Mucosa of rectum (tissue), 2 donors: ENCODE results near the gene ZNF487.

Experiments
- H3K27ac ChIP-seq, 2 donors: one replicate each; pipeline ENCODE4 v1.7.0; 2013; ENCODE audit warnings: inconsistent platforms in 2 of 2, low read depth in 2 of 2, low read length in 2 of 2
- H3K27me3 ChIP-seq, 2 donors: one replicate each; pipeline ENCODE4 v1.7.0; 2013; ENCODE audit warnings: low read length in 2 of 2; ENCODE audit not compliant: control insufficient read depth in 2 of 2, insufficient read depth in 2 of 2
- H3K36me3 ChIP-seq, 2 donors: one replicate each; pipeline ENCODE4 v1.7.0; 2013; ENCODE audit warnings: low read length in 2 of 2; ENCODE audit not compliant: control insufficient read depth in 2 of 2, insufficient read depth in 2 of 2
- H3K4me1 ChIP-seq, 2 donors: one replicate each; pipeline ENCODE4 v1.7.0; 2013; ENCODE audit warnings: low read length in 2 of 2, mild to moderate bottlenecking in 1 of 2; ENCODE audit not compliant: control insufficient read depth in 2 of 2, insufficient read depth in 2 of 2
- H3K4me3 ChIP-seq, 2 donors: one replicate each; pipeline ENCODE4 v1.7.0; 2013; ENCODE audit warnings: low read length in 2 of 2
- H3K9ac ChIP-seq, 2 donors: one replicate each; pipeline ENCODE4 v1.7.0; 2013; ENCODE audit warnings: low read length in 2 of 2, low read depth in 1 of 2, mild to moderate bottlenecking in 1 of 2
- H3K9me3 ChIP-seq, 2 donors: one replicate each; pipeline ENCODE4 v1.7.0; 2013; ENCODE audit warnings: low read length in 2 of 2; ENCODE audit not compliant: control insufficient read depth in 2 of 2
- donor health status: healthy.
- donor health status: Normal muscosa, but diverticular disease.

Gene ZNF487

DNA sequence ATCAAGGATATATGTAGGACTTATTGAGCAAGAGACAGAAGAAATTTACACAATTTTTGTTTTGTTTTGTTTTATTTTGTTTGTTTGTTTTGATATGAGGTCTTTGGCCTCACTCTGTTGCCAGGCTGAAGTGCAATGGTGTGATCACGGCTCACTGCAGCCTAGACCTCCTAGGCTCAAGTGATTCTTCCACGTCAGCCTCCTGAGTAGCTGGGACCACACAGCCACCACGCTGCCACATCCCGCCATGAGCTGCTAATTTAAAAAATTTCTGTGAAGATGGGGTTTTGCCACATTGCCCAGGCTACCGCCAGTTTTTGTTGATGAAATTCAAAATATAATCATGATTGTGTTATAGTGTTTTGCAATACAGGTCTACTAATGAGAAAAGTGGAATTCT, 54.9 kb downstream of the ZNF487 start:
- no peaks in the 10 kb centered on the region for H3K36me3 ChIP-seq
- no peaks in the 10 kb centered on the region for H3K9me3 ChIP-seq
- H3K4me3 ChIP-seq, result no peak overlapping the region
- H3K9ac ChIP-seq, result no peak overlapping the region
- H3K27me3 ChIP-seq, result no peaks in the 10 kb centered on the region
- H3K27ac ChIP-seq, result no peak overlapping the region
- H3K4me1 ChIP-seq, result no peaks in the 10 kb centered on the region

DNA sequence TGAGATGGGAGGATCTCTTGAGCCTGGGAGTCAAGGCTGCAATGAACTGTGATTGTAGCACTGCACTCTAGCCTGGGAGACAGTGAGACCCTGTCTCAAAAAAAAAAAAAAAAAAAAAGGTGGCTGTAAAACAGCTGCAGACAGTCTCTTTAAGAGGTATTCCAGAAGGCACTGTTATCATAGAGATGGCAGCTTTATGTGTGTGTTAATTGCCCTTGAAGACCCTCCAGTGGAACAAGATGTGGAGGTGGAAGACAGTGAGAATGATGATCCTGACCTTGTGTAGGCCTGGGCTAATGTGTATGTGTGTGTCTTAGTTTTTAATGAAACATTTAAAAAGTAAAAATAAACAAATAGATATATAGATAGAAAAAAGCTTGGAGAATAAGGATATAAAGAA, 66.0 kb downstream of the ZNF487 start:
- Histone ChIP-seq H3K4me1 (no peaks in the 10 kb centered on the region), H3K4me3 (no peak overlapping the region), H3K36me3 (no peaks in the 10 kb centered on the region), H3K27ac (no peak overlapping the region), H3K9me3 (peaks cover 0 to 2% of the 10 kb centered on the region in 2 donors), H3K9ac (no peak overlapping the region), H3K27me3 (no peaks in the 10 kb centered on the region)

- Histone ChIP-seq H3K27ac (no peak overlapping the region), H3K4me3 (no peak overlapping the region), H3K4me1 (no peaks in the 10 kb centered on the region), H3K36me3 (no peaks in the 10 kb centered on the region), H3K9me3 (peaks cover 27 to 28% of the 10 kb centered on the region in 2 donors), H3K27me3 (no peaks in the 10 kb centered on the region), H3K9ac (no peak overlapping the region)
These were observed 87.7 kb downstream of the ZNF487 start for GRCh38 chr10:43524434-43525247.
